ENCODE measurements around the gene OR2AT4. TPM values are rescaled to one million over a fixed set of nuclear protein-coding genes. Genes with fewer than 3 reads are reported as not detected.

OR2AT4 gene
- total RNA-seq, 4 donors from 2014 or later, result not detected

DNA sequence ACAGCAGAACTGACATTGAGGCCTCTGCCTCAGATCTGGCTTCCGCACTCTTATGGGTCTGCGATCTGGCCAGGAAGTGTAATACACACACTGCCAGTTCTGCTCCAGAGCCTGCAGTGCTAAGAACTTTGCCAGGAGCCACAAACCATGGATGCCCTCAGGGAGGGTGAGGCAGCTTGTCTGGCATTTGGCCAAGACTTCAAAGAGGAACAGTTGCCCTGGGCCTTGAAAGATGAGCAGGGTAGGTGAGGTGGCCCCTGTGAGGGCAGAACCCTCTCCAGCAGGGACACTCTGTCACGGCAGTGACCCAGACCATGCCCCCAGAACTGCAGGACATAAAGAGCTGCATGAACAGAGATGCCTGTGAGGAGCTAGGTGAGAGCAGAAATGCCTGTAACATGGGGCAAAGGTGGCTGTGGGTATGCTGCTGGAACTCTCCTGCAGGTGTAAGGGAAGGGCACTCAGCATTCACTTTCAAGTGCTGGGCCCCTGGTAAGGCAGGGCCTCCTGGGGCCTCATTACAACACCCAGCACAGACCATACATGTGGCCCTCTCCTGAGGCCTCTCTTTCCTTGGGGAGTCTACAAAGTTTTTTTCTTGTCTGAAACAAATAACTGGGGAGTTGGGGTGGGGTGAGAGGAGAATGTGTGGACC lies 60.6 kb downstream of the OR2AT4 start:
- DNase-seq (ENCODE audit: low spot score), result no peak
- TF ChIP-seq CTCF (IDR thresholded peaks at IDR 0.05), result no peak
- ATAC-seq (ENCODE audit: low FRiP score), result no peak

DNA sequence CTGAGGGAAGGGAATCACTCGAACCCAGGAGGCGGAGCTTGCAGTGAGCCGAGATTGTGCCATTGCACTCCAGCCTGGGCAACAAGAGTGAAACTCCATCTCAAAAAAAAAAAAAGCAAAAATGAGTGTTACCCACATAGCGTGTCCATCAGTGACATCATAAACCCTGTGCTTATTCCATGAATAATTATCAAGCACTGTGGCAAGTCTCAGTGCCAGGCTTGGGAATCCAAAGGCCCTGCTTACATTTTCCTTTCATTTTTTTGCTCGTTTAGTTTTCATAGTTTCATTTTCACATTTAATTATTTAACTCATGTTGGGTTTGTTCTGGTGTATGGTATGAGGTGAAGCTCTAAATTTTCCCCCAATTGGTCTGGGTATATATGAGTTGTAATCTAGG lies 61.4 kb downstream of the OR2AT4 start:
- TF ChIP-seq CTCF (IDR thresholded peaks at IDR 0.05), result no peak
- no peak for ATAC-seq (ENCODE audit: low FRiP score)
- DNase-seq (ENCODE audit: low spot score), result no peak

DNA sequence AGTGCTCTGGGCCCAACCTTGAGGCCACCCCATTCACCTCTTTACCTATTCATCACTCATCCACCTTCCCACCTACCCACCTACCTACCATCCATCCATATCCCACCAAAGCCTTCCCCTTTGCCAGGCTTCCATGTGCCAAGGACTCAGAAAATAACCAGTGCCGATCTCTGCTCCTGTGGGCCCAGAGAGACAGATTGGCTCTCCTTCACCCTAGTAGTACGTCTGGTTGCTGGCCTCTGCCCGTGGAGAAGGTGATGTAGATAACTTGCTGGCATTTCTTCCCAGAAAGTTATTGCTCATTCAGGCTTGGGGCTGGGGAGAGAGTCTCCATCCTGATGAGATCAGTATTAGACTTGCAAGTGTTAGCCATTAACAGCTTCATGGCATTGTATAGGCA lies 62.8 kb downstream of the OR2AT4 start:
- TF ChIP-seq CTCF (IDR thresholded peaks at IDR 0.05), result no peak
- no peak for DNase-seq (ENCODE audit: low spot score)
- no peak for ATAC-seq (ENCODE audit: low FRiP score)

GRCh38 chr11:75032550-75032935 lies 64.1 kb downstream of the OR2AT4 start:
- ATAC-seq (ENCODE audit: low FRiP score) (no peak), DNase-seq (ENCODE audit: low spot score) (no peak)
- no peak for TF ChIP-seq CTCF (IDR thresholded peaks at IDR 0.05)

DNA sequence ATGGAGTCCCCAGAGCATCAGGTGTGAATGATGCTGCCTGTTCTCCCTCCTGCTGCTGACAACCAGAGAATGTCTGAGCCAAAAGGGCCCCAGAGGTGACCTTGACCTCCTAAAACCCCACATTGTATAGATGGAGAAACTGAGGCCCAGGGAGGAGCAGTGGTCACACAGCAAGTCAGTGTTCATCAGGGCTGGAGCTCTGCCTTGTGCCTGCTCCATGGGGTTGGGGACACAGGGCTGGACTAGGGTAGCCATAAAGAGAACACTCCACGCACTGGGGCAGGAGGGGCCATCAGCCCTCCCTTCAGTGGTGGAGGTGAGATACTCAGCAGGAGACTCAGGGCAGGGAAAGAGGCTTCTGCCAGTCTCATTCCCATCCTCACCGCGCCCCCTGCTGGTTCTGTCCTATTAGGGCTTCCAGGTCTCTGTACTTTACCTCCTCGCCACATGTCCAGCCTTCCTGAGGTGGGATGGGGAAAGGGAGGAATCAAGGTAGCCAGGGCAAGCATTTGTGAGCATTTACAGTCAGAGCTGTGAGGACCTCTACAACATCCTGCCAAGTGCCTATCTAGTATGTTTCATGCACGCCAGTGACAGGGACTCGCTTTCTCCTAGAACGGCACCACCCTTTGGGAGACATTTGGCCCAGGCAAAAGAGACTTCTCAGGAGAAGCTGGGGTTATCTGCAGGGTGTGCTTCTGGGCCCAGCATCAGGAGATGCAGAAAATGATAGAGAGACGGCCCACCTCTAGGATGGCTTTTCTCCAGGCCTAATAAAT lies 64.7 kb downstream of the OR2AT4 start:
- DNase-seq (ENCODE audit: low spot score) (peak; percentile 76), ATAC-seq (ENCODE audit: low FRiP score) (peak; percentile 67)
- TF ChIP-seq CTCF (IDR thresholded peaks at IDR 0.05), result no peak

Other genes starting within 250 kb of the OR2AT4 start
- gene XRRA1, start 147.8 kb downstream of the OR2AT4 start, total RNA-seq, result 10 to 100 TPM in 3 of 4 donors, 1 to 10 TPM in 1; 7.4 to 18.6 (median 14.5) TPM
- gene SPCS2, start 147.6 kb downstream of the OR2AT4 start, total RNA-seq, result 100 to 1,000 TPM in 1 of 4 donors, 10 to 100 TPM in 3; 33.3 to 104 (median 47.0) TPM
- 1 to 10 TPM; 4.6 to 9.6 (median 6.2) TPM for gene NEU3, start 107.9 kb downstream of the OR2AT4 start, total RNA-seq
- 100 to 1,000 TPM in 2 of 4 donors, 10 to 100 TPM in 2; 51.5 to 151 (median 106) TPM for gene SLCO2B1, start 54.2 kb upstream of the OR2AT4 start, total RNA-seq
- under 1 TPM in 2 of 4 donors, not detected in 2; 0.19 to 0.48 TPM for gene TPBGL, start 143.9 kb upstream of the OR2AT4 start, total RNA-seq